K562 (cell line): ENCODE results near the gene ITPR2. TPM values are rescaled to one million over a fixed set of nuclear protein-coding genes. Genes with fewer than 3 reads are reported as not detected.

ENCODE experiments used
- ATAC-seq: fragments of 200-7000 bp; cut with Tn5 transposase; 3 replicates; pipeline ENCODE4 v1.9.1; 2020; ENCODE audit warnings: moderate library complexity
- BruUV-seq: library from RNA; stranded (reverse); fragments of 400-500 nt; replicated peaks from 2 replicates; lab custom pipeline; 2021; lab: Mats Ljungman, UMichigan
- CTCF ChIA-PET: fragments of 300-600 bp; formaldehyde crosslinking; extraction: SDS; loops from one replicate; lab custom pipeline; 2021; ENCODE audit warnings: low intra/inter-chr PET ratio; lab: Yijun Ruan, JAX
- POLR2A ChIA-PET: fragments of 300-600, 350-650 bp; sonication (Branson Sonifier 250); formaldehyde crosslinking; extraction: SDS; loops from one replicate; lab custom pipeline; 2021; ENCODE audit warnings: antibody characterized with exemption, inconsistent platforms; lab: Yijun Ruan, JAX
- DNase-seq, 4 experiments: peaks; one replicate each; pipeline versions ENCODE4 v3.0.0 to v3.0.0-alpha.2; 2011 to 2018; ENCODE audit warnings: low spot score in 3 of 4, mixed read lengths in 3 of 4; ENCODE audit errors: extremely low read depth in 1 of 4
- FAIRE-seq: peaks from 2 replicates; lab custom pipeline; 2011; peaks lifted over from hg19 to GRCh38; lab: Jason Lieb, UNC
- H2AFZ ChIP-seq: 2 replicates; pipeline ENCODE4 v1.6.0; 2011; ENCODE audit warnings: low read depth, low read length, control low read depth, inconsistent platforms
- H3K27ac ChIP-seq: fragments of 200-600 bp; 3 replicates; pipeline ENCODE4 v1.8.0; 2011; ENCODE audit warnings: low read depth, mild to moderate bottlenecking, control low read depth, inconsistent platforms, low read length, moderate library complexity, mixed read lengths; ENCODE audit errors: extremely low read depth
- H3K27me3 ChIP-seq, 2 experiments: fragments of 300-600 bp in 1 of 2; 2 replicates in 1 of 2; 3 replicates in 1 of 2; pipeline versions ENCODE4 v1.6.0 to v1.8.0; 2011; ENCODE audit warnings: inconsistent platforms in 2 of 2, low read length in 2 of 2, mild to moderate bottlenecking in 1 of 2, mixed read lengths in 1 of 2, moderate library complexity in 1 of 2; ENCODE audit not compliant: control insufficient read depth in 2 of 2, insufficient read depth in 2 of 2
- H3K36me3 ChIP-seq: fragments of 300-600 bp; 3 replicates; pipeline ENCODE4 v1.8.0; 2011; ENCODE audit warnings: mild to moderate bottlenecking, low read length, inconsistent platforms; ENCODE audit not compliant: control insufficient read depth, insufficient read depth
- H3K4me1 ChIP-seq, 2 experiments: fragments of 200-600 bp in 1 of 2; replicated peaks in 1 of 2; 2 replicates in 1 of 2; 3 replicates in 1 of 2; pipeline versions ENCODE4 v1.5.1 to v1.8.0; 2011; ENCODE audit warnings: inconsistent platforms in 2 of 2, low read length in 2 of 2, mild to moderate bottlenecking in 1 of 2, mixed read lengths in 1 of 2, moderate library complexity in 1 of 2; ENCODE audit not compliant: control insufficient read depth in 2 of 2, insufficient read depth in 2 of 2
- H3K4me2 ChIP-seq: 2 replicates; pipeline ENCODE4 v1.6.1; 2011; ENCODE audit warnings: low read length, control low read depth, inconsistent platforms, mixed read lengths; ENCODE audit not compliant: insufficient read depth
- H3K4me3 ChIP-seq: fragments of 200-600 bp; sonication (generic), shearing (Covaris generic); 2 replicates; pipeline ENCODE4 v1.5.1; 2016; ENCODE audit warnings: control low read depth, inconsistent platforms
- H3K79me2 ChIP-seq: fragments of 200-600 bp; 3 replicates; pipeline ENCODE4 v1.8.0; 2011; ENCODE audit warnings: low read length, inconsistent platforms; ENCODE audit not compliant: control insufficient read depth, insufficient read depth
- H3K9ac ChIP-seq, 2 experiments: 2 replicates each; pipeline versions ENCODE4 v1.6.0 to v1.6.1; 2011; ENCODE audit warnings: low read depth in 2 of 2, low read length in 2 of 2, control low read depth in 1 of 2, inconsistent platforms in 1 of 2, mild to moderate bottlenecking in 1 of 2, mixed read lengths in 1 of 2; ENCODE audit not compliant: insufficient read depth in 1 of 2
- H3K9me1 ChIP-seq: one replicate; pipeline ENCODE4 v1.6.0; 2011; ENCODE audit warnings: inconsistent platforms, mild to moderate bottlenecking, low read length, moderate library complexity; ENCODE audit not compliant: control insufficient read depth, insufficient read depth
- H3K9me3 ChIP-seq: replicated peaks from 2 replicates; pipeline ENCODE4 v1.5.1; 2011; ENCODE audit warnings: low read depth, low read length, inconsistent platforms; ENCODE audit not compliant: control insufficient read depth, insufficient read depth
- H4K20me1 ChIP-seq: replicated peaks from 2 replicates; pipeline ENCODE4 v1.6.1; 2011; ENCODE audit warnings: low read length, inconsistent platforms, mixed read lengths; ENCODE audit not compliant: control insufficient read depth, insufficient read depth
- HNRNPLL ChIP-seq: fragments of 200-400 bp; formaldehyde crosslinking; IDR thresholded peaks from 2 replicates; pipeline ENCODE4 v1.6.1; 2017; ENCODE audit warnings: low read length, low read depth, mild to moderate bottlenecking; ENCODE audit not compliant: poor library complexity, severe bottlenecking
- LARP7 ChIP-seq: fragments of 450-650 bp; IDR thresholded peaks from 2 replicates; pipeline ENCODE4 v1.6.1; 2016
- NR2C2 ChIP-seq, 2 experiments: fragments of 200-800 bp in 1 of 2; sonication (Bioruptor generic) in 1 of 2; sonication (generic) in 1 of 2; formaldehyde crosslinking in 1 of 2; IDR thresholded peaks; 2 replicates each; pipeline versions ENCODE4 v1.6.1 to v1.8.0; 2016 to 2022; ENCODE audit warnings: mild to moderate bottlenecking in 1 of 2, missing compliant biosample characterization in 1 of 2, missing genetic modification characterization in 1 of 2, missing genetic modification reagents in 1 of 2
- RBFOX2 ChIP-seq: fragments of 200-400 bp; formaldehyde crosslinking; IDR thresholded peaks from 2 replicates; pipeline ENCODE4 v1.6.1; 2017; ENCODE audit warnings: low read depth, mild to moderate bottlenecking, low read length, moderate library complexity
- SMARCA4 ChIP-seq: fragments of 450-650 bp; IDR thresholded peaks from 2 replicates; pipeline ENCODE4 v1.6.1; 2016
- ZNF778 ChIP-seq: fragments of 450-650 bp; formaldehyde crosslinking; IDR thresholded peaks from 2 replicates; pipeline ENCODE4 v1.4.0; 2020; ENCODE audit warnings: mild to moderate bottlenecking, moderate library complexity
- WGBS: fragments of 100-300 bp; shearing (Covaris generic); methylation state at CpG from one replicate; pipeline ENCODE4 v1.1.6; 2016; ENCODE audit warnings: low coverage, mixed read lengths; ENCODE audit not compliant: insufficient coverage; ENCODE audit errors: missing lambda C conversion rate; 5-methylcytosine and 5-hydroxymethylcytosine counted together
- in situ Hi-C: fragments of 300-500 bp; cut with MboI; formaldehyde crosslinking; loops from 4 replicates; pipeline ENCODE4 v1.15.0; 2018; ENCODE audit warnings: inconsistent platforms, mixed read lengths
- intact Hi-C: fragments of 100-400 bp; cut with micrococcal nuclease; formaldehyde crosslinking; loops from 2 replicates; pipeline ENCODE4 v1.14.2; 2022
- polyA plus RNA-seq, 8 experiments: library from polyadenylated mRNA; depleted of rRNA in 4 of 8; stranded (reverse) in 5 of 8; unstranded in 3 of 8; fragments of >200 nt; fragmentation: Nextera tagmentation in 2 of 8; fragmentation: Illumina TruSeq in 1 of 8; extraction: Ambion mirVana in 2 of 8; extraction: Trizol in 1 of 8; gene quantifications; 2 replicates each; pipeline versions ENCODE4 v1.2.1 to v1.2.3, GENCODE V29; 2011 to 2014; ENCODE audit warnings: inconsistent platforms in 1 of 8, missing spikeins in 1 of 8
- total RNA-seq, 7 experiments: library from RNA; depleted of rRNA in 6 of 7; stranded (reverse); fragments of >200 nt in 6 of 7; fragmentation: Illumina TruSeq in 2 of 7; extraction: Trizol in 2 of 7; gene quantifications; 2 replicates each; pipeline versions ENCODE4 v1.2.1 to v1.2.3, GENCODE V29; 2011 to 2021; ENCODE audit warnings: low replicate concordance in 1 of 7
- TF ChIP-seq, protein P1 (sequence below): fragments of 250-450 bp; sonication (Bioruptor Pico); IDR thresholded peaks from 2 replicates; pipeline ENCODE4 v1.4.0; 2020
- TF ChIP-seq, protein P2 (sequence below): fragments of 250-450 bp; sonication (Bioruptor Pico); IDR thresholded peaks from 2 replicates; pipeline ENCODE4 v1.8.0; 2022; ENCODE audit warnings: moderate library complexity, mild to moderate bottlenecking, inconsistent platforms

Gene ITPR2
- total and polyA plus RNA-seq, 9 of the 15 experiments (the other 6 are each of a cell fraction or from before 2014, with no cell fraction given) = 0.21 to 3.3 (median 0.95) TPM

DNA sequence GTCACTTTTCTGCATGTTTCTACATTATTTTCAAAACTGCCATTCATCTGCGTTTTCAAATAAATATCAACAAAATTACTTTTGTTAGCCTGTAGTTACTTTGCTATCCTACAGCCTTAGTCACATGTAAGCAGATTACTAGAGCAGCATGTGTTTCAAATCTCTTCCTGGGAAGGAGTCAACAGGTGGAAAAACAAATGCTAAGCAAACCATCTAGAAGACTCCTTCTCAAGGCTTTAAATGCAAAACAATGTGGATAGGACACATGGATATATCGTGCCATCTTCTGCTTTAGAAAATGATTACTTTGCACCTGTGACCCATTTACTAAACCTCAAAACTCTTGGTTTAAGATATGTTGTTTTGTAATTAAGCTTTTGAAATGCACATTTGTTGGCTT lies 528.7 kb downstream of the ITPR2 start:
- Histone ChIP-seq H3K79me2 (no peaks in the 10 kb centered on the region), H3K27ac (no peak overlapping the region), H3K9ac (no peak overlapping the region), H3K27me3 (no peaks in the 10 kb centered on the region), H4K20me1 (no peaks in the 10 kb centered on the region), H3K9me3 (no peaks in the 10 kb centered on the region), H3K4me2 (no peak overlapping the region), H3K9me1 (no peaks in the 10 kb centered on the region), H3K4me3 (no peak overlapping the region), H2AFZ (no peak overlapping the region), H3K4me1 (no peaks in the 10 kb centered on the region; a peak in 2 of 5 replicates), H3K36me3 (no peaks in the 10 kb centered on the region)
- DNase-seq (no peak), ATAC-seq (no peak), FAIRE-seq (no peak)
- in situ Hi-C loops (no loop called here), intact Hi-C loops (no loop called here)
- TF ChIP-seq, protein P1, sequence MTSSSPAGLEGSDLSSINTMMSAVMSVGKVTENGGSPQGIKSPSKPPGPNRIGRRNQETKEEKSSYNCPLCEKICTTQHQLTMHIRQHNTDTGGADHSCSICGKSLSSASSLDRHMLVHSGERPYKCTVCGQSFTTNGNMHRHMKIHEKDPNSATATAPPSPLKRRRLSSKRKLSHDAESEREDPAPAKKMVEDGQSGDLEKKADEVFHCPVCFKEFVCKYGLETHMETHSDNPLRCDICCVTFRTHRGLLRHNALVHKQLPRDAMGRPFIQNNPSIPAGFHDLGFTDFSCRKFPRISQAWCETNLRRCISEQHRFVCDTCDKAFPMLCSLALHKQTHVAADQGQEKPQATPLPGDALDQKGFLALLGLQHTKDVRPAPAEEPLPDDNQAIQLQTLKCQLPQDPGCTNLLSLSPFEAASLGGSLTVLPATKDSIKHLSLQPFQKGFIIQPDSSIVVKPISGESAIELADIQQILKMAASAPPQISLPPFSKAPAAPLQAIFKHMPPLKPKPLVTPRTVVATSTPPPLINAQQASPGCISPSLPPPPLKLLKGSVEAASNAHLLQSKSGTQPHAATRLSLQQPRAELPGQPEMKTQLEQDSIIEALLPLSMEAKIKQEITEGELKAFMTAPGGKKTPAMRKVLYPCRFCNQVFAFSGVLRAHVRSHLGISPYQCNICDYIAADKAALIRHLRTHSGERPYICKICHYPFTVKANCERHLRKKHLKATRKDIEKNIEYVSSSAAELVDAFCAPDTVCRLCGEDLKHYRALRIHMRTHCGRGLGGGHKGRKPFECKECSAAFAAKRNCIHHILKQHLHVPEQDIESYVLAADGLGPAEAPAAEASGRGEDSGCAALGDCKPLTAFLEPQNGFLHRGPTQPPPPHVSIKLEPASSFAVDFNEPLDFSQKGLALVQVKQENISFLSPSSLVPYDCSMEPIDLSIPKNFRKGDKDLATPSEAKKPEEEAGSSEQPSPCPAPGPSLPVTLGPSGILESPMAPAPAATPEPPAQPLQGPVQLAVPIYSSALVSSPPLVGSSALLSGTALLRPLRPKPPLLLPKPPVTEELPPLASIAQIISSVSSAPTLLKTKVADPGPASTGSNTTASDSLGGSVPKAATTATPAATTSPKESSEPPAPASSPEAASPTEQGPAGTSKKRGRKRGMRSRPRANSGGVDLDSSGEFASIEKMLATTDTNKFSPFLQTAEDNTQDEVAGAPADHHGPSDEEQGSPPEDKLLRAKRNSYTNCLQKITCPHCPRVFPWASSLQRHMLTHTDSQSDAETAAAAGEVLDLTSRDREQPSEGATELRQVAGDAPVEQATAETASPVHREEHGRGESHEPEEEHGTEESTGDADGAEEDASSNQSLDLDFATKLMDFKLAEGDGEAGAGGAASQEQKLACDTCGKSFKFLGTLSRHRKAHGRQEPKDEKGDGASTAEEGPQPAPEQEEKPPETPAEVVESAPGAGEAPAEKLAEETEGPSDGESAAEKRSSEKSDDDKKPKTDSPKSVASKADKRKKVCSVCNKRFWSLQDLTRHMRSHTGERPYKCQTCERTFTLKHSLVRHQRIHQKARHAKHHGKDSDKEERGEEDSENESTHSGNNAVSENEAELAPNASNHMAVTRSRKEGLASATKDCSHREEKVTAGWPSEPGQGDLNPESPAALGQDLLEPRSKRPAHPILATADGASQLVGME (CRISPR knock-in tag) = no peak
- TF ChIP-seq, protein P2, sequence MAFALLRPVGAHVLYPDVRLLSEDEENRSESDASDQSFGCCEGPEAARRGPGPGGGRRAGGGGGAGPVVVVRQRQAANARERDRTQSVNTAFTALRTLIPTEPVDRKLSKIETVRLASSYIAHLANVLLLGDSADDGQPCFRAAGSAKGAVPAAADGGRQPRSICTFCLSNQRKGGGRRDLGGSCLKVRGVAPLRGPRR (CRISPR knock-in tag) = no peak
- TF ChIP-seq LARP7 = no peak
- no peak for TF ChIP-seq ZNF778
- no peak for TF ChIP-seq NR2C2 (CRISPR knock-in tag; IDR thresholded peaks at IDR 0.05)
- no peak for TF ChIP-seq NR2C2 (tag; IDR thresholded peaks at IDR 0.05)
- TF ChIP-seq SMARCA4 = no peak
- TF ChIP-seq HNRNPLL = no peak
- TF ChIP-seq RBFOX2 = no peak
- ChIA-PET POLR2A (interaction anchor here (0.9 kb wide), 1 partner anchor 15 kb away, joined by 3 read pairs; no protein-coding TSS in a partner anchor), CTCF (no interaction called here)
- 3% methylated on average over 2 of the region's 2 CpGs for WGBS
- BruUV-seq = no TSS peak
